ENCODE measurements around the gene MAL.

The MAL gene

DNA sequence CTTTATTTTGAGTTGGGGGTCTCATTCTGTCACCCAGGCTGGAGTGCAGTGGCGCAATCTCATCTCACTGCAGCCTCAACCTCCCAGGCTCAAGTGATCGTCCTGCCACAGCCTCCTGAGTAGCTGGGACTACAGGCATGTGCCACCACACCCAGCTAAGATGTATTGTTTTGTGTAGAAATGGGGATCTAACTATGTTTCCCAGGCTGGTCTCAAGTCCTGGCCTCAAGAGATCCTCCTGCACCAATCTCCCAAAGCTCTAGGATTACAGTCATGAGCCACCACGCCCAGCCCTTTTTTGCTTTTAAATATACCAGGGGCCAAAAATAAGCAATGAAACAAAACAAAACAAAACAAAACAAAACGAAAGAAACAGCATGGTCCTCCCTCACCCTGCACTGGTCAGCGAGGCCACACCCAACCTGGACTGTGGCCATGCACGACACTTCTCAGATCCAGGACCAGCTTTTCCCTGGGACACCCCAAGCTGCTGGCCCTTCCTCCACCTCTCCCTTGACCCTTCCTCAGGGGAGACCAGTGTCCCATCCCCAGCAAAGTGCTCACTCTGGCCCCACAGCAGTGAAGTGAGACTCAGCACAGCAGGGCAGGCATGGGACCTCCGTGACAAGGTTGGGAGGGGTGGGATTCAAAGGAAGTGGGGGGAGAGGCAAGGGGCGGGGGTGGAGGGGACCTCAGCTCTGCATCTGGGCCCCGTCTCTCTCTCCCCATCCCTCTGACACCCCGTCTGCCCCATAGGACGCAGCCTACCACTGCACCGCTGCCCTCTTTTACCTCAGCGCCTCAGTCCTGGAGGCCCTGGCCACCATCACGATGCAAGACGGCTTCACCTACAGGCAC lies 23.5 kb downstream of the MAL start:
- no peak for DNase-seq (ENCODE audit: low read depth in 2 of 2)

DNA sequence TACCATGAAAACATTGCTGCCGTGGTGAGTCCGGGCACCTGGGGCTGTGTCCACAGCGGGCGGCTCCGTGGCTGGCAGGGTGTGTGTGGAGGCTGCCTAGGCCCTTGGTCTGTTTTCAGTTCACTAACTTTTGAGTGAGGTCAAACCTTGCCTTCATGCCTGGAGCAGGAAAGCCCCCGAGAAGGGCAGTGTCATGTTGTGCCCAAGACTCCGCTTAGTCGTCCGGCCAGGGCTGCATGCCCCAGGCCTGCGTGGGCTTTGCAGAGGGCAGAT lies 24.1 kb downstream of the MAL start:
- no peak for DNase-seq (ENCODE audit: low read depth in 2 of 2)

DNA sequence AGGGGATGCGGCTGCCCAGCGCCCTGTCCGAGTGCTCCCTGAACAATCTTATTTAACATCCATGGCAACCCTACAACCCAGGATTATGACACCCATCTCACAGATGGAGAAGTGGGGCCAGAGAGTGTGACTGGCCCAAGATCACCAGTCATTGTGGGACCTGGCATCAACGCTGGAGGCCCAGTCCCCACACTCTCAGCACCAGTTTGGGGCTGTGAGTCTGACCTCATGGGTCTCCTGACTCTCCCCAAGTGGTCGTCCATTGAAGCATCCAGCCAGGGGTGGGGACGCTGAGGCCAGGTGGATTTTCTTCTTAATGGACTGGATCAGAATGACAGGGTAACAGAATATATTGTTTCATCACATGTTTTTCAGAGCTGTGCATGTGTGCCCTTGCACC lies 24.5 kb downstream of the MAL start:
- no peak for DNase-seq (ENCODE audit: low read depth in 2 of 2)

DNA sequence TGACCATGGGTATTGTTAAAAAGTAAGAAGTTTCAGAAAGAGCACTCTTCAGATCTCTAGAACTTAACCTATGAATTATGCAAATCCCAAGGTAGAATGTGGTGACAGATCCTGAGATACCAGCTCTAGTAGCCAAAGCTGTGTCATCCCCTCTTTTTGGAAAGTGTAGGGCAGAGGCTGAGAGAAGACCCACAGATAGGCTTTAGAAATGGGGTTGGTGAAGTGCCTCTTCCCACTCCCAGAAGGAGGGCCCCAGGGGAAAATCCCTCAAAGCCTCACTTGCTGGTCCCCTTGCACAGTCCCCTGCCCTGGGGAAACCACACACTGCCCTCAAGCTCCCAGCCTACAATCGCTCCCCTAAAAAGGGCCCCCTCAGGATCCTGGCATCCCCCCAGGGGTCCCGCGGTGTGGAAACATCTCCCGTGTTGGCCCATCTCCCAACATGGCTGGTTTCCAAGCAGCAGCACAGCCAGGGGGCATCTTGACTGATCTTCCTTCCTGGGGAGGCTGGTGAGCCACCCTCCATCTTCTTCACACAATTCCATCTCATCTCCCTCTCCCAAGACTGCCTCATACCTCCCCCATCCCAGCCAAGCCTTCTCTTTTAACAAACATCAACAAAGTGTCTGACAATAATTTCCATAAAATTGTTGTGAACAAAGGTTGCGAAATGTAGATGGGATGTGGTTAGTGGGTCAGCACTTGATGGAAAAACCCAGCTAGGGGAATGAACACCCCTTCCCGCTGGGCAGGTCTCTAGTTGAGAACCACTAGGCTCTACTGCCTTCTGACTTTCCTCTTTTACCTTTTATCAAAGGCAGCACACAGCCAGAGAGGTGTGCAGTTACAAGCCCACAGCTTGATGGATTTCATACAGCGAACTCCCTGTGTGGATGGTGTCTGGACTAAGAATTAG lies 25.1 kb downstream of the MAL start:
- no peak for DNase-seq (ENCODE audit: low read depth in 2 of 2)

DNA sequence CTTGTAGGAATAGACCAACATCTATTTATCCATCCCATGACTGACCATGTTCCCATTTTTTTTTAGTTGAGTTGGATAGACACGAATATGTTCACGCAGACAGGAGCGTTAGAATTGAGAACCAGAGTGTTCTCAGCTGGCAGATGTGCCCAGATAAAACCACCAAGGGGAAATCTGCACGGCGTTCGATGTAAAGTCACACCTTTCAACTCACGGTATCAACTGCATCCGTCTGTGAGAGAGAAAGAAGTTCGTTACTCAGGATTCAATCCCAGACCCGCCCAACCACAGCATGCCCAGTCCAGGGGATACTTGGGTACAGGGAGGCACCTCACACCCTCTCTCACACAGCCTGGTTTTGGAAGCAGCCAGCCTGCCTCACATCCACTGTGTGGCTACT lies 26.1 kb downstream of the MAL start:
- no peak for DNase-seq (ENCODE audit: low read depth in 2 of 2)

DNA sequence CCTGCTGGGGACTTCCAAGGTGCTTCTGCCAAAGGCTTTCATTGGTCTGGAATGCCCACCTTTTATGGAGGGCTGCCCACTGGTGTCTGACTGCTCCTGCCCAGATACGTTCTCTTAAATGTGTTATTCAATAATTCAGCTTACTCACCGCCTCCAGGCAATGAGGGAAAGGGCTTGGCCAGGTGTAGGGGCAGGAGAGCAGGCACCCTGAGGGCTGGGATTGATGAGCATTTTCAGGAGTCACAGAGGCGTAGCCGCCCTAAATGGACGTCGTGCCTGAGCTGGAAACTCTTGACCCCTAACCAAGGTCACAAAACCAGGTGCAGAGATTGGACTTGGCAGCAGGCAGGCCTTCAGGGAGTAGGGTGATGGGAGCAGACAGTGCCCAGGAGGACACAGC lies 26.8 kb downstream of the MAL start:
- no peak for DNase-seq (ENCODE audit: low read depth in 2 of 2)

DNA sequence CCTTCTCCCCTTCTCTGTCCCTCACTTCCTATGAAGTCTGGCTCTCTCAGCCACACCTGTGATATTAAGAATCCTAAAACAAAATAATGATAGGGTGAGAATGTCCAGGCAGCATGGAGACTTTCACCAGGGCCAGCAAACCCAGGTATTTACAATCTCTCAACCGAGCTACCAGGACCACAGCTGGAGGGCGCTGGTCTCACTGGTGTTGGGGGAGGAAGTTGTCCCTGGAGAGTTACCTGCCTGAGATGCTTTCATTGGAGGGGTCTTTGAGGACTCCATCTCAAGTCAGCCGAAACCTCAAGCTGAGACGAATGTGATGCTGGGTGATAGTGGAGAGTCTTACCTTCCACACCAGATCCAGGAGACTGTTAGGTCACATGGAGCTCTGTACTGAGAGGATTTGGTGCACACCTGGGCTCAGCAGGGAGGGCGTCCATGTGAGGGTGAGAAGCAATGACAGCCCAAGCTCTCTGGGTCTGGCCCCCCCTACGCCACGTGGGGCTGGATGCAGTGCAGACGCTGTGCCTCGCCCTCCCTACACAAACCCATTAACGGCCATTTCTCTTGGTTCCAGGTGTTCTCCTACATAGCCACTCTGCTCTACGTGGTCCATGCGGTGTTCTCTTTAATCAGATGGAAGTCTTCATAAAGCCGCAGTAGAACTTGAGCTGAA lies 27.4 kb downstream of the MAL start:
- no peak for DNase-seq (ENCODE audit: low read depth in 2 of 2)

DNA sequence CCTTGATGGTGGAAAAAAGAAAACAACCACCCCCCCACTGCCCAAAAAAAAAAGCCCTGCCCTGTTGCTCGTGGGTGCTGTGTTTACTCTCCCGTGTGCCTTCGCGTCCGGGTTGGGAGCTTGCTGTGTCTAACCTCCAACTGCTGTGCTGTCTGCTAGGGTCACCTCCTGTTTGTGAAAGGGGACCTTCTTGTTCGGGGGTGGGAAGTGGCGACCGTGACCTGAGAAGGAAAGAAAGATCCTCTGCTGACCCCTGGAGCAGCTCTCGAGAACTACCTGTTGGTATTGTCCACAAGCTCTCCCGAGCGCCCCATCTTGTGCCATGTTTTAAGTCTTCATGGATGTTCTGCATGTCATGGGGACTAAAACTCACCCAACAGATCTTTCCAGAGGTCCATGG lies 28.0 kb downstream of the MAL start:
- DNase-seq (ENCODE audit: low read depth in 2 of 2): no peak

DNA sequence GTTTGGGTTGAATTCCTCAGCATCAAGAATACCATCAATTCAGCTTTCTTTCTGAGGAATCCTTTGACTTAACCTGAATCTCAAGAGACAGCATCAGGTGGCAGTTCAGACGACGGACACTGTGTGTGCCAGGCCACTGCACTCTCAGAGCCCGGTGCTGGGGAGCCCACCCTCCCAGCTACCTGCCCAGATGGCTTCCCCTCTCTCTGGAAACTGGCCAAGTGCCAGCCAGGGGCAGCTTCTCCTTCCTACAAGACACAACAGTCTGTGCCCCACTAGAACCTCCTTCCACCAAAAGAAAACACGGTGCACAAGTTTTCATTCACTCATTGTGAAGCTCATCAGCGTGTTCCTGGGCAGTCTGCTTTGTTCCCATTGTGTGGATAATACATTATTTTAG lies 28.5 kb downstream of the MAL start:
- no peak for DNase-seq (ENCODE audit: low read depth in 2 of 2)

DNA sequence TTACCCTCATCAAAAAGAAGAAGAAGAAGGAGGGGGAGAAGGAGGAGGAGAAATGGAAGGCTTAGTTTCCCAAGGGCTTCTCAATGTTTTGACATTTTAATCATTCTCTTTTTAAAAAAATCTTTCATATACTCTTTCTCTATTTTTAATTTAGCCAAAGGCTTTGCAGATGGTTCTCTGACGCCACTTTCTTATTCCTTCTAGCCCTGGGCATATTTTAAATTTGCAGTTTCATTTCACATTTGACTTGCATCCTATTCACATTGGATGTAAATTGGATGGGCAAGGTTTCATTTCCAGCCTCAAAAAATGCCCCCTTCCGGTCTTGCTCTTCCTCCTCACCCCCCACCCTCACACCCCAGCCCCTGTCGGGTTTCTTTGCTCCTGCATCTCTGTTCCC lies 29.8 kb downstream of the MAL start:
- DNase-seq (ENCODE audit: low read depth in 2 of 2): no peak

DNA sequence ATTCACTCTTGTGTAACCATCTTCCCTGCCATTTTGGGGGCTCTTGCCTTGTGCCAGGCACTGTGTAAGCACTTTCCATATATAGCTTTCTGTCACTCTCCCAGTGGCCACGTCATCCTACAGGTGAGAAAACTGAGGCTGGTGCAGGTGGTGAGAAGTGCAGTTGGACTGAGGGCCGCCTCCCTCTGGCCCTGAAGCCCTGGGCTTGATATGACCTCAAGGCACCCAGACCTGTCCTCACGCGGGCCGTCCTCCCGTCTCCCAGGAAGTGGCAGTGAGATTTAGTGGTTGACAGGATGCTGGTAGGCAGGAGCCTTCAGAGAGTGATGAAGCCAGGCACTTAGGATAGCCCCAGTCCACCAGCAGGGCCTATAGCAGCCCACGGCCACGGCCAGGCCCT lies 30.5 kb downstream of the MAL start:
- DNase-seq (ENCODE audit: low read depth in 2 of 2): no peak

DNA sequence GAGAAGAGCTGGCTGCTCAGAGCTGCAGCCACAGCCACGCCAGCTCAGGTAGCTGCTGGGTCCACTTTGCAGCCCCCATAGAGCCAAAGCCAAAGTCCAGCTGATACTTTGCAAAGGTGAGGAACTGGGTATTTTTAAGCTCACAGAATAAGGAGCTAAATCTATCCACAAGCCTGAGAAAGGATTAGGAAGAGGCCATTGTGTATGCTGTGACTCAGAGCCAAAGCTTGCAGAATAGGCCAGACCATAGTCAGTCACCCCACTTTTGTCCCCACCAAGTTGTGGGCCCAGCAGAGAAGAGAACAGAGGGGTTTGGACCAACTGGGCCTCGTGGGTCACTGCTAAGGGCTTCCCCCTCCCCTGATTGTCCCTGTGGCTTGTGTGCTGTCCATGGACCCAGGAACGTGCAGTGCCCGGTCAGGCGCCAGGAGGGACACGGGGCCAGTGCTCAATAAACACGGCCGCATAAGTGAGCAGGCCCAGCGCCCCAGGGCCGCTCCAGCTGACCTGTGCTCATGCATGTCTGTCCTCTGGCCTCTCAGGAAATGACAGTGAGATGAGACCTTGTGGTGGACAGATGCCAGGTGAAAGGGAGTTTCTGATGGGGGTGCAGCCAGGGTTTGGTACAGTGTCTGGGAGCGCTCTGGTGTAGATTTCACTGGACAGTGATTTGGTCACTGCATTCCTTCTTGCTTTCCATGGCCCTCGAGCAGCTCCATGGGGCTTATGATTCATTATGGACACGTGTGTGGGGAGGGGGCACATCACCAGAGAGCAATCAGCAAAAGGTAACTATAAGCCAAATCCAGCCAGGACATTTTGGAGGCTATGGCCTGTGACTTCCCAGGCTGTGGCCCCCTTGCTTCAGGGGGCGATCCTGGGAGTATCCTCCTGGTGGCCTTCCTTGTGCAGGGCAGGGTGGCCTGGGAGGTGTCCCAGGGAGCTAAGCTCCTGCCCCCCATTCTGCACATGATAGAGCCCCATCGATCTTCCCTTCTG lies 31.3 kb downstream of the MAL start:
- no peak for DNase-seq (ENCODE audit: low read depth in 2 of 2)

DNA sequence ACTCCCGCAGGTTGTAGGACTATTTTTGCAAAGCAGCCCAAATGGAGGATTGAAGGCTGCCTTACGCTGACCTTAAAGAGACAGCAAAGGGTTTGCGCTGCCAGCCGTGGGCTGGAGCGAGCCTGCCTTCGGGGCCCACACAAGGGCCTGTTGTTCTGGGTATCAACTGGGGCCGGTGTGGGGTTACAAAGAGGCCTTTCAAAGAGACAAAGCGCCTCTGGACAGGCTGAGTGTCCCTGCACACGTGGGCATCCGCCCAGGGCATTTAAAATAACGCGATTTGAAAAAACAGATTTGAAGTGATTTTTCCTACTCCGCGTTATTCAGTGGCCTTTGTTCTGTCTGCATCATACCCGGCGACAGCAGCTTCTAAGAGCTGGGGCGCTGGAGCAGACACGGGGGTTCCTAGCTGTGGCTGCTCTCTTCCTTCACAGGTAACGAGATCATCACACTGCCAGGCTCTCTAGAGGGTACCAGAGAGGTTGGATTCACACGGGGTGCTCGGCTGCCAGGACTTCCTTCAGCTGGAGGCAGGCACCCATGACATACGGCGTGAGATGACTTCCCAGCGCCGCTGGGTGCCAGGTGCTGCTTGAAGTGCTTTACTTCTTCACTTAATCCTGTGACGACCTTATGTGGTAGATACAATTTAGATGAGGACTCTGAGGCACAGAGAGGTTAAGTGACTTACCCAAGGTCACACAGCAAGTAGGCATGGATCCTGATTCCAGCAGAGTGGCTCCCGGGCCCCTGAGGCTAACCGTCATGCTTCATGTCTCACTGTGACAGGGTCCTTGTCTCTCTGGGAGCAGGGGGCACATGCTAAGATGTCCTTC lies 32.2 kb downstream of the MAL start:
- no peak for DNase-seq (ENCODE audit: low read depth in 2 of 2)

DNA sequence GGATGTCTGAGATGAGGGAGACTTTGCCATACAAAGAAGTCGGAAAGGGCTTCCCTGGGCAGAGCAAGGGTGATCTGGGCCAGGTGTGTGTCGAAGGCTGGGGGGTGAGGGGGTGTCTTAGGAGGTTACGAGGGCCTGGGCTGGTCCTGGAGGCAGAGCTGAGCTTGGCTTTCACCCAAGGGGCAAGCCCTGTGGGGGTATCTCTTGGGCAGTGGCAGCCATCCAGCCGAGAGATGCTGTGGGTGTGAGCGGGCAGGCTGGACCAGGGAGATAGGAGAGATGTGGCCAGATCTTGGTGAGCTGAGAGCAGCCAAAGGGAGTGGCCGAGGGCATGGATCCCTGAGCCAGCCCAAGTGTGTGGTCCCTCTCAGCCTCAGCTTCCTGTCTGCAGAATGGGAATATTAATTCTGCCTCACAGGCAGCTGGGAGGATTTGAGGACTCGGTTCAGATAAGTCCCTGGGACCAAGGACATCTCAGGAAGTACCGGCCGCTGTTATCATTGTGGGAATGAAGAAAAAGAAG lies 33.0 kb downstream of the MAL start:
- no peak for DNase-seq (ENCODE audit: low read depth in 2 of 2)

DNA sequence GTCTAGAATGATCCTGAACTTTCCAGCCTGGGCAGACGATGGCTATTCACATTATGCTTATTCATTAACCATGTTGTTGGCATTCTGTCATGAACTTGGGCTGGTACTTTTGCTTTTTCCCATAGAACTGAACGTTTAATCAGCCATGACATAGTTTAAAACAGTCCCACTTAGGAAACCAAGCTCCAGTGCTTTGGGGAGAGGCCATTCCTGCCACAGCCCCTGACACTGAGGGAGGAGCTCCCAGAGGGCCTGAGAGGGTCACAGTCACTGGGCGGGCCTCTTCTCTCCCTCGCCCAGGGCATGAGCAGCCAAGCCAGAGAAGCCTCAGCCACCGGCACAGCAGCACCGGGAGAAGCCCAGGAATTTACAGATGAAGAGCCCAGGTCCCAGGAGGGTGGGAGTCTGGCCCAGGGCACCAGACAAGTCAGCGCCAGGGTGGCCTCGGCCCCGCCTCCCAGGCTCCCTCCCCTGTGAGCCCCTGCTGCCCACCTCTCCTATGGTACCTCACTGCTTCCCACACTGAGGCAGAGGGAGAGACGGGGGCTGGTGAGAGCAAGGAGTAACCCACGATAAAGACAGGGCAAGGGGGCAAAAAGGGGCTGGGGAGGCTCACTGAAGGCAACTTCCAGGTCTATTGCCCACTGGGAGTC lies 33.6 kb downstream of the MAL start:
- DNase-seq (ENCODE audit: low read depth in 2 of 2): no peak

DNA sequence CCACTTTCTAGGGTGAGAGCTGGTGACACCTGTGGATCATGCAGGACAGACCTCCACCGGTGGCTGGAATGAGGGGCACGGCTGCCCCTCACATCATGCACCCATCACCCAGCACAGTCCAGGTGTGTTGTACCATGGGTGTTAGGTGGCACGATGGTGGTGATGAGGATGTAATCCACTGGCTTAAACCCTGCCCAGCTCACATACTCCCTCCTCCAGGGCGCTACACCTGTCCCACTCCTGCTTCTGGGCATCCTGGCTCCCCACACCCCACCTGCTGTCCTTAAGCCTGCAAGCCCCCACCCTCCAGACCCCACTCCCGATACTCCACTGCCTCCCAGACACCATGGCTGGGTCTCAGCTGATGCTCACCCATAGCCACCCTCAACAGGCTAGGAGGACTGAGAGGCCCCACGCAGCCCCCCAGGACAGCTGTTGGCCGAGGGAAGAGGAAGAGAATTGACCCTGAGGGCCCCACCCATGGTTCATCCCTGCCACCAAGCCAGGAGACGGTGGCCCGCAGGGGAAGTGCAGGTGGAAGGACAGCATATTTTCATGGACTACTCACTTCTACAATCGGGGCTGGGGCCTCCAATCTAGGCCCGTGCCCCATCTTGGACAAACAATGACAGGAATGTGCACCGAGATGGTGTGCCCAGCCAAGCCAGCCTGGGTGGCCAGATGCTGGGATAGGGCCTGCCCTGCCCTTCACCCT lies 34.3 kb downstream of the MAL start:
- DNase-seq (ENCODE audit: low read depth in 2 of 2): no peak

DNA sequence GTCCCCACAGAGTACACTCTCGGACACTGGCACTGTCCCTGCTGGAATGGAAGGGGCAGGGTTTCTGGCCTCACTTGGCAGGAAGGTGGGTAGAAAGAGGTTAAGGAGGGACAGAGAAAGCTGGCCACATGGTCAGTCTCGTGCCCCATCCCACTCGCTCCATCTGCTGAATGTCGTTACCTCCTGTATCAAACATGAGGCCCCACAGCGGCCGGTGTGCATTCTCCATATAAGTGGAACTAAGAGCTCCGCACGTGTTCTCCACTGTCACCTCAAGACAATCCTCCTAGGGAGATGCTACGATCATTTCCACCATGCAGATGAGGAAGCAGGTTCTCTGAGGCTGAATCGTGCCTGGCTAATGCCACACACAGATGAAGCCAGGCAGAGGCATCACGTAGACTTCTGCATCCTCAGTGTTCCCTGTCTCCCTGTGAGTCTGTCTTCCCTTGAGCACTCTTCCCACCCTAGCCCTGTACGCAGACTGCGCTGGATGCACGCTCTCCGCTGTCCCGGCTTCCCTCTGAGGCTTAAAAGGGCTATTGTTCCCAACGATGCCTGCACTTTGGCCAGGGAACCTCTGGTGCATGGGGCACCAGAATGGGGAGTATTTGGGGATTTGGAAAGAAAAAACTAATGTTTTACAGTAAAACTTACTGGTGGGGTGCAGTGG lies 35.1 kb downstream of the MAL start:
- no peak for DNase-seq (ENCODE audit: low read depth in 2 of 2)

DNA sequence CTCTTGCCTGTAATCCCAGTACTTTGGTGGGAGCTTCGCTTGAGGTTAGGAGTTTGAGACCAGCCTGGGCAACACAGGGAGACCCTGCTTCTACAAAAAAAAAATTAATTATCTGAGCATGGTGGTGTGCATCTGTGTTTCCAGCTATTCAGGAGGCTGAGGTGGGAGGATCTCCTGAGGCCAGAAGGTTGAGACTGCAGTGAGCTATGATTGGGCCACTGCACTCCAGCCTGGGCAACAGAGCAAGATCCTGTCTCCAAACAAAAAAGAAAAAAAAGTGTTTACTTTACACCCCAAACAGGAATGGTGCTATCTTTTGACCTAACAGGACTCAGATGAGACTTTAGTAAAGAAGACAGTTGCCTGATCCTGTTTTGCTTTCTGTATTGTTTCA lies 35.6 kb downstream of the MAL start:
- DNase-seq (ENCODE audit: low read depth in 2 of 2): no peak
